ENCODE data around the gene DBNL. TPM values are rescaled to one million over a fixed set of nuclear protein-coding genes. Genes with fewer than 3 reads are reported as not detected.

Gene DBNL
- total RNA-seq, 1 experiment from 2014 or later = 64.5 TPM

DNA sequence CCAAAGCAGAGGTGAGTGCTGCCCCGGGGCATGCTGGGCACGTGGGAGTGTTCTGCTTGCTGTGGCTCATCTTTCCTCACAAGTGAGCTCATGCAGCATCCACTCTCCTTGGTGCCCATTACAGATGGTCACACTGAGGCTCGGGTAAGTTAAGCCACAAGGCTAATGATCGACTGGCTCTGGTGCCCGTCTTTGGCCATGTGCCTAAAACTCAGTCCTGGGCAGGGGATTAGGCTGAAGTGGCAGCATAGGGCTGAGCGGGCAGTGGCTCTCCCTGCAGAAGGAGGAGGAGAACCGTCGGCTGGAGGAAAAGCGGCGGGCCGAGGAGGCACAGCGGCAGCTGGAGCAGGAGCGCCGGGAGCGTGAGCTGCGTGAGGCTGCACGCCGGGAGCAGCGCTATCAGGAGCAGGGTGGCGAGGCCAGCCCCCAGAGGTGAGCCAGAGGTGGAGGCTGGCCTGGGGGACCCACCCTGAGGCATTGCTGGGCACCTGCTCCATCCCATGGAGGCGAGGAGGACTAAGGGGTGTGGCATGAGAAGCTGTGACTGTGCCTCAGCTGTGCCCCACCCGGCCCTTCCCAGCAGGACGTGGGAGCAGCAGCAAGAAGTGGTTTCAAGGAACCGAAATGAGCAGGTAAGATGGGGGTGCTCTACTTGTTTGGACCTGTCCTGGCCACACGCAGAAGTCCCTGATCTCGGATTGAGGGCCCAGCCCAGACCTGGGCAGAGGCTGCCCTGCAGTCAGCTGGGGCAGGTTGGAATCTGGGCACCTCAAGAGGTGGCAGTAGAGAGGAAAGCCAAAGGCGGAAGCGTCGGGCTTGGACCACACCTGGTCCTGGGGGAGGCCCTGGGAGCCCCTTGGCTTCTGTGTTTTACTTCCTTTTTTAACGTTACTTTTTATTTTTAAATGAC is 13.6 kb downstream of the DBNL start:
- ChIA-PET POLR2A (ENCODE audit: low non-redundant PET) (no interaction called here), CTCF (no interaction called here)
- no peaks in the 10 kb centered on the region for H3K4me1 ChIP-seq (ENCODE audit: insufficient read depth, low read length, poor library complexity, severe bottlenecking)
- intact Hi-C loops (cut with micrococcal nuclease; ENCODE audit: unreplicated experiment) = no loop called here
- TF ChIP-seq, protein P1, sequence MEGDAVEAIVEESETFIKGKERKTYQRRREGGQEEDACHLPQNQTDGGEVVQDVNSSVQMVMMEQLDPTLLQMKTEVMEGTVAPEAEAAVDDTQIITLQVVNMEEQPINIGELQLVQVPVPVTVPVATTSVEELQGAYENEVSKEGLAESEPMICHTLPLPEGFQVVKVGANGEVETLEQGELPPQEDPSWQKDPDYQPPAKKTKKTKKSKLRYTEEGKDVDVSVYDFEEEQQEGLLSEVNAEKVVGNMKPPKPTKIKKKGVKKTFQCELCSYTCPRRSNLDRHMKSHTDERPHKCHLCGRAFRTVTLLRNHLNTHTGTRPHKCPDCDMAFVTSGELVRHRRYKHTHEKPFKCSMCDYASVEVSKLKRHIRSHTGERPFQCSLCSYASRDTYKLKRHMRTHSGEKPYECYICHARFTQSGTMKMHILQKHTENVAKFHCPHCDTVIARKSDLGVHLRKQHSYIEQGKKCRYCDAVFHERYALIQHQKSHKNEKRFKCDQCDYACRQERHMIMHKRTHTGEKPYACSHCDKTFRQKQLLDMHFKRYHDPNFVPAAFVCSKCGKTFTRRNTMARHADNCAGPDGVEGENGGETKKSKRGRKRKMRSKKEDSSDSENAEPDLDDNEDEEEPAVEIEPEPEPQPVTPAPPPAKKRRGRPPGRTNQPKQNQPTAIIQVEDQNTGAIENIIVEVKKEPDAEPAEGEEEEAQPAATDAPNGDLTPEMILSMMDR (conservative IDR thresholded peaks at IDR 0.05; ENCODE audit: low read depth, low read length) = no peak
- no peak for TF ChIP-seq EZH2 (IDR thresholded peaks at IDR 0.05; ENCODE audit: borderline replicate concordance, low read depth, low read length, poor library complexity, severe bottlenecking)
- H3K27ac ChIP-seq (ENCODE audit: low read depth, low read length, poor library complexity, severe bottlenecking) = no peak overlapping the region
- peaks cover 57% of the 10 kb centered on the region for H3K36me3 ChIP-seq (ENCODE audit: insufficient read depth, low read length, poor library complexity, severe bottlenecking)
- H3K9me3 ChIP-seq (ENCODE audit: low read depth, low read length, poor library complexity, severe bottlenecking) = no peaks in the 10 kb centered on the region
- H3K4me3 ChIP-seq (ENCODE audit: low read depth, low read length, poor library complexity, severe bottlenecking) = no peak overlapping the region
- H3K27me3 ChIP-seq (replicated peaks; ENCODE audit: insufficient read depth, low read depth, low read length, poor library complexity) = no peaks in the 10 kb centered on the region
- no TSS peak for BruUV-seq (replicated peaks)
- DNase-seq (ENCODE audit: low spot score) = no peak

DNA sequence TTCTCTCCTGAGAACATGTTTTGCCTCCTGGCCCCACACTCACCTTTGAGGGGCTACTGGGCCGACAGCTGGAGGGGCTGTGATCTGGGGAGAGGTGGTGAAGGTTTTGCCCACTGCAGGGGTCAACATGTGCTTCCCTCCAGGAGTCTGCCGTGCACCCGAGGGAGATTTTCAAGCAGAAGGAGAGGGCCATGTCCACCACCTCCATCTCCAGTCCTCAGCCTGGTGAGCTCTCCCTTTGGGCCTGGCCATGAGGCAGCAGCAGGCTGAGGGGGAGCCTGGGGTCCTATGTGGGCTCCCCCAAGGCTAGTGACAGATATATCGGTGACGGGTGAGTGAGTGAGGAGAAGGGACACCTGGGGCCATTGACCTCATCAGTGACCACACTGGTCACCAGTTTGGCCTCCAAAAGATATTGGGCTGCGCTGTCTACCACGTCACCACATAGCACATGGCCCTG is 14.3 kb downstream of the DBNL start:
- CTCF ChIA-PET = no interaction called here
- Histone ChIP-seq H3K27me3 (replicated peaks; ENCODE audit: insufficient read depth, low read depth, low read length, poor library complexity) (no peaks in the 10 kb centered on the region), H3K9me3 (ENCODE audit: low read depth, low read length, poor library complexity, severe bottlenecking) (no peaks in the 10 kb centered on the region), H3K4me1 (ENCODE audit: insufficient read depth, low read length, poor library complexity, severe bottlenecking) (no peaks in the 10 kb centered on the region), H3K36me3 (ENCODE audit: insufficient read depth, low read length, poor library complexity, severe bottlenecking) (peaks cover 53% of the 10 kb centered on the region), H3K4me3 (ENCODE audit: low read depth, low read length, poor library complexity, severe bottlenecking) (no peak overlapping the region), H3K27ac (ENCODE audit: low read depth, low read length, poor library complexity, severe bottlenecking) (no peak overlapping the region)
- TF ChIP-seq, protein P1 (conservative IDR thresholded peaks at IDR 0.05; ENCODE audit: low read depth, low read length) = no peak
- no TSS peak for BruUV-seq (replicated peaks)
- no peak for DNase-seq (ENCODE audit: low spot score)
- intact Hi-C loops (cut with micrococcal nuclease; ENCODE audit: unreplicated experiment) = no loop called here
- POLR2A ChIA-PET (ENCODE audit: low non-redundant PET) = no interaction called here

DNA sequence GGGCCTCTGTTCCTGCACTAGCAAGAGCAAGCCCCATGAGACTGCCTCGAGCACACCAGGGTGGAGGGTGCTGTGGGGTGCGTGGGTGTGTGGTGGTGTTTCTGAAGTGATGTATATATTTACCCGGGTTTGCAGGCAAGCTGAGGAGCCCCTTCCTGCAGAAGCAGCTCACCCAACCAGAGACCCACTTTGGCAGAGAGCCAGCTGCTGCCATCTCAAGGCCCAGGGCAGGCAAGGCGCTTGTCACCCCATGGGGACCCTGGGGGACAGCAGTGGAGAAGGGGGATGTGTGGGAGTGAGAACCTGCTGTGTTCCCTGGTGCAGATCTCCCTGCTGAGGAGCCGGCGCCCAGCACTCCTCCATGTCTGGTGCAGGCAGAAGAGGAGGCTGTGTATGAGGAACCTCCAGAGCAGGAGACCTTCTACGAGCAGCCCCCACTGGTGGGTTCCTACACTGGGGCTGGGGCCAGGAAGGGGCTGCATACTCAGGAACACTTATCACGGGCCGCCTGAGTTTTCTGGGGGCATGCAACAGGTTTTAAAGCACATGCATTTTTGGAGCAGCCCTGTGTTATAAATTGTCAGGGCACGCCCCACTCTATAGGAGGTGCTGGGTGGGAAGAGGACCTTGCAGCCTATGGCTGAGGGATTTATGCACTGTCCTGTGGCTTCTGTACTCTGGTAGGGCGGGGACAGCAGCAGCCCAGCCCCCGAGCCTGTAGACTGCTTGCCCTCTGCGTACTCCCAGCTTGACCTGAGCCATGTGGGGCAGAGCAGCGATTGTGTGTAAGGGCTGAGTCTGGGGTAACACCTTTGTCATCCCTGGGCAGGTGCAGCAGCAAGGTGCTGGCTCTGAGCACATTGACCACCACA is 15.0 kb downstream of the DBNL start:
- ChIA-PET POLR2A (ENCODE audit: low non-redundant PET) (no interaction called here), CTCF (no interaction called here)
- Histone ChIP-seq H3K27ac (ENCODE audit: low read depth, low read length, poor library complexity, severe bottlenecking) (no peak overlapping the region), H3K27me3 (replicated peaks; ENCODE audit: insufficient read depth, low read depth, low read length, poor library complexity) (no peaks in the 10 kb centered on the region), H3K4me3 (ENCODE audit: low read depth, low read length, poor library complexity, severe bottlenecking) (no peak overlapping the region), H3K4me1 (ENCODE audit: insufficient read depth, low read length, poor library complexity, severe bottlenecking) (no peaks in the 10 kb centered on the region), H3K9me3 (ENCODE audit: low read depth, low read length, poor library complexity, severe bottlenecking) (no peaks in the 10 kb centered on the region), H3K36me3 (ENCODE audit: insufficient read depth, low read length, poor library complexity, severe bottlenecking) (peaks cover 53% of the 10 kb centered on the region)
- BruUV-seq (replicated peaks) = no TSS peak
- no peak for TF ChIP-seq EZH2 (IDR thresholded peaks at IDR 0.05; ENCODE audit: borderline replicate concordance, low read depth, low read length, poor library complexity, severe bottlenecking)
- TF ChIP-seq, protein P1 (conservative IDR thresholded peaks at IDR 0.05; ENCODE audit: low read depth, low read length) = no peak
- intact Hi-C loops (cut with micrococcal nuclease; ENCODE audit: unreplicated experiment) = no loop called here
- DNase-seq (ENCODE audit: low spot score) = no peak

All from A673 (cell line).